GM12874 (cell line): ENCODE data around the gene CCDC27.

Source experiments
- TF ChIP-seq, protein P1 (sequence below): IDR thresholded peaks from 2 replicates; pipeline ENCODE4 v1.5.1; 2011; ENCODE audit warnings: low read depth, mild to moderate bottlenecking, control low read depth, low read length, moderate library complexity; ENCODE audit not compliant: insufficient read depth

CCDC27 gene

DNA sequence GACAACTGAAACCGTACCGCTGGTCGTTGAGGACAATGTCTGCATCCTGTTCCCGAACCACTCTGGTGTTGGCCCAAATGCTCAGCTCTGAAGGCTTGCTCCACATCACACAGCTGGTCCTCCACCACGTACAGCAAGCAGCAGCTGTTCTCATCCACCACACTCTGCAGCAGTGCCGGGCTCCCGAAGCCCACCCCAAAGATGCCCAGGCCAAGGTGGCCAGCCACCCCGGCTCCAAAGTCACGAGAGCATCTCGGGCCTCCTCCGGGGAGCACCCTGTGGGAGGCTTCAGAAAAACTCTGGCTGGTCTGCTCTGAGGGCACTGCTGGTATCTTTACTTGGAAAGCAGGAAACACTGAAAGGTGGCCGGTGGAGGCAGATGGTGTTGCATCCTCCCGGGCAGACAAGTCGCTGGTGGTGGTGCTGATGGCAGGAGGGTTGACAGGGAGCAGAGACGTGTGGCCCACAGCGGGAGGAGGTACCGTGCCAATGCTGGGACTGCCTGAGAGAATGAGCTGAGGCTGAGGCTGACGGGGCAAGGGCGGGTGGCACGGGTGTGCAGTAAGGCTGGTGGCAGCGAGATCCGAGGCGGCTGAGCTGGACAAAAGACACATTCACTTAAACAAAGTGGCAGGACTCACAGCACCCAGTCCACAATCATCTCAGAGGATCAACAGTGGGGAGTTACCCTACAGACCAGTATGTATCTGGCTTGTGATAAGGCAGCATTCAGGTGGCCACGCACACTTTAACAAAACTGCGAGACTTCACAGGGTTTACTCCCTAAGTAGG is 6.5 kb upstream of the CCDC27 start:
- TF ChIP-seq, protein P1, sequence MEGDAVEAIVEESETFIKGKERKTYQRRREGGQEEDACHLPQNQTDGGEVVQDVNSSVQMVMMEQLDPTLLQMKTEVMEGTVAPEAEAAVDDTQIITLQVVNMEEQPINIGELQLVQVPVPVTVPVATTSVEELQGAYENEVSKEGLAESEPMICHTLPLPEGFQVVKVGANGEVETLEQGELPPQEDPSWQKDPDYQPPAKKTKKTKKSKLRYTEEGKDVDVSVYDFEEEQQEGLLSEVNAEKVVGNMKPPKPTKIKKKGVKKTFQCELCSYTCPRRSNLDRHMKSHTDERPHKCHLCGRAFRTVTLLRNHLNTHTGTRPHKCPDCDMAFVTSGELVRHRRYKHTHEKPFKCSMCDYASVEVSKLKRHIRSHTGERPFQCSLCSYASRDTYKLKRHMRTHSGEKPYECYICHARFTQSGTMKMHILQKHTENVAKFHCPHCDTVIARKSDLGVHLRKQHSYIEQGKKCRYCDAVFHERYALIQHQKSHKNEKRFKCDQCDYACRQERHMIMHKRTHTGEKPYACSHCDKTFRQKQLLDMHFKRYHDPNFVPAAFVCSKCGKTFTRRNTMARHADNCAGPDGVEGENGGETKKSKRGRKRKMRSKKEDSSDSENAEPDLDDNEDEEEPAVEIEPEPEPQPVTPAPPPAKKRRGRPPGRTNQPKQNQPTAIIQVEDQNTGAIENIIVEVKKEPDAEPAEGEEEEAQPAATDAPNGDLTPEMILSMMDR: no peak

DNA sequence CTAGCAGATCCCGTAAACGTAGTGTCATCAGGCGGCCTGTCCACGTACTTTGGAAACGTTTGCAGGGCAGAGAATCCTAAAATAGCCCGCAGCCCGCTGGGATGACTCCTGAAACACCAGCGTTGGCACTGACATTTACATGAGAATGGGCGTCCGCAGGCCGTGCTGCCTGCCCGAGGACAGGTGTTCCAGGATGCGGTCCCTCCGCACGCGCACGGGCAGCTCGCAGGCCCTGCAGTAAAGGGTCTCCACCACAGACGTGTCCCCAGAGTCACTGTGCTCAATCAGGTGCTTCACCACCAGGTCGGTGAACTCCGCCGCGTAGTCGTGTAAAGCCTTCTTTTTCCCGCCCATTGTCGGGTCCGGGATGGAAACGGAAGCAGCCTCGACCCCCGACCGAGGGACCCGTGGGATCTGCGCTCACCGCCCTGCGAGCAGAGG is 5.8 kb upstream of the CCDC27 start:
- TF ChIP-seq, protein P1: no peak

DNA sequence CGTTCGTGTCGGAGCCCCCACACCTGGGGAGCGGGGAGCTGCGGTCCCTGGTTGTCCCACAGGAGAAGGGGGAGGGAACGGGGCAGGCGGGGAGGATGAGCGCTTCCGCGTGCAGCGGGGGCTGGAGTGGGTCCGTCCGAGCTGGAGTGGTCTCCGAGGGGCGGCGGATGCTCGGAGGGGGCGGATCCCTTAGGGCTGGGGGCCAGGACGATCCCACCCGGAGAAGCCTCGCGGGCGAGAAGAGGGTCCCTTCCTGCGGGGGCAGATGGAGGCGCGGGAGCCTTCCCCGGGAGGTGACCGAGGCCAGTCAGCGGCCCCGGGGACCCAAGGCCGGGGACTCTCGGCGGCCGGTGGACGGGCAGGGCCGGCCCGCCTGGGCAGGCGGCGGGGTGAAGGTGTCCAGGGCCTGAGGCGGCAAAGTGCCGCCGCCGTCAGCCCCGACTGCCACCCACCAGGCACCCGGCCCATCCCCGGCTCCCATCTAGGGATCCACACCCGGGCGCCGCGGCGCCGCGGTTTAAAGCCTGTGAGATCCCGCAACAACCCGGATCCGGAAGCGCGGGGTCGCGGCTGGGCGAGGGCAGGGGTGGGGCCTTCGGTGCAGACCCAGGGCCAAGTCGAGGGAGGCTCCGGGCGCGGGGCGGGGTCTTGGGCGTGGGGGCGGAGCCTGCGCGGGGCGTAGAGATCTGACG is 5.3 kb upstream of the CCDC27 start:
- TF ChIP-seq, protein P1: no peak

DNA sequence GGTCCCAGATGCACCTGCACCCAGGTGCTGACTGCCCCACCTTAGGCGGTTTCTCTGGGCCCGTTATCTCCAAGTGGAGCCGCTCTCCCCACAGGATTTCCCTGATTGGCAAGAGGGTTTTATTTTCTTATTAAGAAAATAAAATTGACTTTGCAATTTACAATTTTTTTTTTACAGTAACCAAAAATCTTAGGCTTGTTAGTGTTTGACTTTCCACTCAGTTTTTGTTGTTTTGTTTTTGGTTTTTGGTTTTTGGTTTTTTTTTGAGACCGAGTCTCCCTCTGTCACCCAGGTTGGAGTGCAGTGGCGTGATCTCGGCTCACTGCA is 4.8 kb upstream of the CCDC27 start:
- TF ChIP-seq, protein P1: no peak

DNA sequence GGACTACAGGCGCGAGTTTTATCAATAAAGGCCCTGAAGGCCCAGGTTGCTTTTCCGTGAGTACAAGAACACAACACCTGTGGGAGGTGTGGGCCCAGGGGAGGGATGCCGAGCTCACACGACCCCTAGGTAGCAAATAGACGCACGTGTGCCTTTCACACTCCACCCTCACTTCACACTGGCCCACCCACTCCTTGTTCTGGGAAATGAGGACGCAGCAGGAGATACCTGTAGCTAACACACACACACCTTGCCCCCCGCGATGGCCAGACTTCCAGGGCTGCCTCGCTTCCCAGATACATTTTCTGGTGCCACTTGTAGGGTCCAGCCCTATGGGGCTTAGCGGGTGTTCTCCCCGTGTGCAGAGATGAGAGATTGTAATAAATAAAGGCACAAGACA is 4.3 kb upstream of the CCDC27 start:
- TF ChIP-seq, protein P1: no peak

DNA sequence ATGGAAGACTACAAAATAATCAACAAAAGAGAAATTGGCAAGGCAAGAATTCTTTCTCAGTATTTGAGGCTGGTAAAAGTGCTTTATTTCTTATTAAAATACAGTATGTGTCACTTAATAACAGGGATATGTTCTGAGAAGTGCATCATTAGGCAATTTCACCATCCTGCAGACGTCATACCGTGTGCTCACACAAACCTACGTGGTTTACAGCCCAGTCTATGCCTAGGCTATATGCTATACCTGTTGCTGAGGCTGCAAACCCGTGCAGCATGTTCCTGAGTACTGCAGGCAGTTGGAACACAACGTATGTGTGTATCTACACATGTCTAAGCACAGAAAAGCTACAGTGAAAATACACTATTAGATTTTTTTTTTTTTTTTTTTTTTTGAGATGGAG is 2.7 kb upstream of the CCDC27 start:
- TF ChIP-seq, protein P1: no peak

DNA sequence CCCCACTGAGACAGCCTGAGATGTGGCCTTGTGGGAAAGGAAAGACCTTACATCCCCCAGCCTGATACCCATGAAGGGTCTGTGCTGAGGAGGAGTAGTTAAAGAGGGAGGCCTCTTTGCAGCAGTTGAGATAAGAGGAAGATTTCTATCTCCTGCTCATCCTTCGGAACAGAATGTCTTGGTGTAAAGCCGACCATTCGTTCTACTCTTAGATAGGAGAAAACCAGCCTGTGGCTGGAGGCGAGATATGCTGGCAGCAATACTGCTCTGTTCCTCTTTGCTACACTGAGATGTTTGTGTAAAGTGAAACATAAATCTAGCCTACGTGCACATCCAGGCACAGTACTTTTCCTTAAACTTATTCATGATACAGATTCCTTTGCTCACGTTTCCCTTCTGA is 1.5 kb upstream of the CCDC27 start:
- TF ChIP-seq, protein P1: no peak
